H9 (cell line): ENCODE measurements around the gene HAL. TPM values are rescaled to one million over a fixed set of nuclear protein-coding genes. Genes with fewer than 3 reads are reported as not detected.

Experiments used
- DNase-seq: peaks from one replicate; pipeline ENCODE4 v3.0.0-alpha.2; 2017
- H2AFZ ChIP-seq: one replicate; pipeline ENCODE4 v1.6.1; 2013; ENCODE audit warnings: mild to moderate bottlenecking, low read length, control low read depth, moderate library complexity
- H2AK5ac ChIP-seq: 2 replicates; pipeline ENCODE4 v1.6.1; 2013; ENCODE audit warnings: low read length, control low read depth, mixed read lengths; ENCODE audit not compliant: insufficient read length
- H2BK120ac ChIP-seq: one replicate; pipeline ENCODE4 v1.6.1; 2013; ENCODE audit warnings: low read depth, mild to moderate bottlenecking, low read length, control low read depth, inconsistent platforms; ENCODE audit not compliant: poor library complexity, severe bottlenecking
- H2BK12ac ChIP-seq: 2 replicates; pipeline ENCODE4 v1.6.1; 2013; ENCODE audit warnings: low read length, control low read depth, mixed read lengths, low read depth; ENCODE audit not compliant: insufficient read length
- H2BK15ac ChIP-seq: 2 replicates; pipeline ENCODE4 v1.6.1; 2013; ENCODE audit warnings: low read depth, low read length, control low read depth
- H2BK20ac ChIP-seq: one replicate; pipeline ENCODE4 v1.6.1; 2013; ENCODE audit warnings: low read depth, mild to moderate bottlenecking, low read length, control low read depth, inconsistent platforms; ENCODE audit not compliant: poor library complexity, severe bottlenecking
- H2BK5ac ChIP-seq: 2 replicates; pipeline ENCODE4 v1.6.1; 2013; ENCODE audit warnings: low read length, control low read depth, mixed read lengths; ENCODE audit not compliant: insufficient read length
- H3K14ac ChIP-seq: 2 replicates; pipeline ENCODE4 v1.6.1; 2013; ENCODE audit warnings: low read length, control low read depth; ENCODE audit not compliant: insufficient read depth
- H3K18ac ChIP-seq: 2 replicates; pipeline ENCODE4 v1.6.1; 2013; ENCODE audit warnings: low read depth, mild to moderate bottlenecking, mixed read lengths, low read length, control low read depth; ENCODE audit not compliant: insufficient read length
- H3K23ac ChIP-seq: 2 replicates; pipeline ENCODE4 v1.6.1; 2013; ENCODE audit warnings: low read length, control low read depth, mixed read lengths, low read depth; ENCODE audit not compliant: insufficient read length
- H3K23me2 ChIP-seq: 2 replicates; pipeline ENCODE4 v1.6.1; 2013; ENCODE audit warnings: low read depth, mild to moderate bottlenecking, mixed read lengths, low read length, control low read depth; ENCODE audit not compliant: insufficient read length, poor library complexity, severe bottlenecking
- H3K27ac ChIP-seq: 2 replicates; pipeline ENCODE4 v1.5.1; 2013; ENCODE audit warnings: low read length, control low read depth, mixed read lengths, low read depth; ENCODE audit not compliant: insufficient read length
- H3K27me3 ChIP-seq: 2 replicates; pipeline ENCODE4 v1.6.1; 2013; ENCODE audit warnings: low read length, control low read depth, inconsistent platforms; ENCODE audit not compliant: insufficient read depth
- H3K4ac ChIP-seq: 2 replicates; pipeline ENCODE4 v1.6.1; 2013; ENCODE audit warnings: low read depth, mild to moderate bottlenecking, control low read depth, inconsistent platforms, low read length, moderate library complexity
- H3K4me1 ChIP-seq: 2 replicates; pipeline ENCODE4 v1.6.1; 2013; ENCODE audit warnings: low read length, control low read depth, inconsistent platforms; ENCODE audit not compliant: insufficient read depth
- H3K4me2 ChIP-seq: 2 replicates; pipeline ENCODE4 v1.6.1; 2013; ENCODE audit warnings: low read length, control low read depth, mixed read lengths; ENCODE audit not compliant: insufficient read length, insufficient read depth
- H3K56ac ChIP-seq: 2 replicates; pipeline ENCODE4 v1.6.1; 2013; ENCODE audit warnings: low read depth, mild to moderate bottlenecking, mixed read lengths, low read length, control low read depth; ENCODE audit not compliant: insufficient read length
- H3K79me1 ChIP-seq: 2 replicates; pipeline ENCODE4 v1.6.1; 2013; ENCODE audit warnings: low read depth, mild to moderate bottlenecking, moderate library complexity, low read length, control low read depth, inconsistent platforms; ENCODE audit not compliant: insufficient read depth, poor library complexity, severe bottlenecking
- H3K79me2 ChIP-seq: 2 replicates; pipeline ENCODE4 v1.6.1; 2013; ENCODE audit warnings: low read length, control low read depth, inconsistent platforms; ENCODE audit not compliant: insufficient read depth
- H3K9ac ChIP-seq: 2 replicates; pipeline ENCODE4 v1.6.1; 2013; ENCODE audit warnings: low read length, control low read depth, mixed read lengths; ENCODE audit not compliant: insufficient read length; ENCODE audit errors: extremely low read depth
- H3K9me3 ChIP-seq: one replicate; pipeline ENCODE4 v1.6.1; 2013; ENCODE audit warnings: low read depth, low read length, inconsistent platforms; ENCODE audit not compliant: control insufficient read depth
- H3T11ph ChIP-seq: one replicate; pipeline ENCODE4 v1.6.1; 2013; ENCODE audit warnings: mild to moderate bottlenecking, low read length, control low read depth, inconsistent platforms
- H4K20me1 ChIP-seq: one replicate; pipeline ENCODE4 v1.6.1; 2013; ENCODE audit not compliant: control insufficient read depth, insufficient read length, insufficient read depth
- H4K5ac ChIP-seq: 2 replicates; pipeline ENCODE4 v1.6.1; 2013; ENCODE audit warnings: low read depth, mild to moderate bottlenecking, mixed read lengths, low read length, control low read depth; ENCODE audit not compliant: insufficient read length
- H4K8ac ChIP-seq: replicated peaks from 2 replicates; pipeline ENCODE4 v1.6.1; 2013; ENCODE audit warnings: low read length, control low read depth, mixed read lengths, low read depth; ENCODE audit not compliant: insufficient read length
- H4K91ac ChIP-seq: 2 replicates; pipeline ENCODE4 v1.6.1; 2013; ENCODE audit warnings: low read depth, mild to moderate bottlenecking, moderate library complexity, mixed read lengths, low read length, control low read depth; ENCODE audit not compliant: insufficient read length
- H3K27ac Mint-ChIP-seq, 3 experiments: 2 replicates in 2 of 3; 3 replicates in 1 of 3; pipeline ENCODE4 v1.8.0; 2020 to 2021; ENCODE audit warnings: mixed read lengths in 3 of 3, mild to moderate bottlenecking in 1 of 3, moderate library complexity in 1 of 3
- H3K27me3 Mint-ChIP-seq: 2 replicates; pipeline ENCODE4 v1.8.0; 2021; ENCODE audit warnings: low read depth, mild to moderate bottlenecking, moderate library complexity, mixed read lengths
- H3K36me3 Mint-ChIP-seq, 3 experiments: 2 replicates in 2 of 3; 3 replicates in 1 of 3; pipeline ENCODE4 v1.8.0; 2020 to 2021; ENCODE audit warnings: low read depth in 3 of 3, mixed read lengths in 3 of 3; ENCODE audit not compliant: insufficient read depth in 1 of 3
- H3K4me1 Mint-ChIP-seq, 2 experiments: 2 replicates each; pipeline ENCODE4 v1.8.0; 2020; ENCODE audit warnings: mixed read lengths in 2 of 2
- H3K4me3 Mint-ChIP-seq, 2 experiments: 2 replicates in 1 of 2; 3 replicates in 1 of 2; pipeline ENCODE4 v1.8.0; 2020 to 2021; ENCODE audit warnings: mild to moderate bottlenecking in 2 of 2, mixed read lengths in 2 of 2, moderate library complexity in 1 of 2
- H3K9me3 Mint-ChIP-seq, 2 experiments: 2 replicates in 1 of 2; 3 replicates in 1 of 2; pipeline ENCODE4 v1.8.0; 2020; ENCODE audit warnings: mild to moderate bottlenecking in 2 of 2, mixed read lengths in 2 of 2, moderate library complexity in 1 of 2
- WGBS: extraction: QIAGEN DNeasy Blood & Tissue Kit; methylation state at CpG from one replicate; pipeline ENCODE4 v1.1.7; 2013; ENCODE audit warnings: missing lambda C conversion rate, low lambda C conversion rate, mixed read lengths; ENCODE audit not compliant: insufficient read length; ENCODE audit errors: extremely low coverage; 5-methylcytosine and 5-hydroxymethylcytosine counted together
- total RNA-seq: library from RNA; stranded (reverse); gene quantifications from 2 replicates; pipeline ENCODE4 v1.2.1, GENCODE V29; 2021
- TF ChIP-seq, protein P1 (sequence below): fragments of 200-600 bp; sonication (generic); conservative IDR thresholded peaks from 3 replicates; pipeline ENCODE4 v1.8.0; 2021; ENCODE audit warnings: antibody characterized with exemption, mild to moderate bottlenecking

HAL gene
- total RNA-seq, 1 experiment from 2014 or later: 0.35 TPM

DNA sequence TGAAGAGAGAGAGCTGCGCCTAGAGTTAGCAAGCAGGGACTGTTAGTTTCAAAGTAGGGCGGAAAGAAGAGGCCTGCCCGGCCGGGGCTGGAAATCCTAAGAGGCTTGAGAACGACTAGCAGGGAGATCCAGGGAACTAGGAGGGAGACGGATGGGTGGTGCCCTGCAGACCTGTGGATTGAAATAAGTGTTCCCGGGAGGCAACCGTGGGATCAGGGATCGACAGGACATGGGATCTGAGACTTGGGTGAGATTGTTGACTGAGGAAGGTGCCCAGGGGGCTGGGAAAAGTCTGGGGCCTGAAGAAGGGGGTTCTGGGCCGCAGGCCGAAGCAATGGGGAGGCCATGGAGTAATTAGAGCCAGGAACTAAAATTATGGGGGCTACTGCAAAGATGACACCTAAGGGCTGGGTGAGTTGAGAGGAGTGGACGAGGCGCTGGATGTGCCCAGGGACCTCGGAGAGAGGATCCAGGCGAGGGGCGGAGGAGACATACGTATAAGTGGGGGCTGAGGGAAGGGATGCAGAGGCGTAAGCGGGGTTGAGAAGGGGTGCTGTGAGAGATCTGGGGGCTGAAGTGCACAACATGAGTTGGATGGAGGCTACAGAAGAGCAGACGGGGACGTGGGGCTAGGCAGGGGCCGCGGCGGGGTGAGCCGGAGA is 38.6 kb upstream of the HAL start:
- H2BK15ac ChIP-seq: no peak overlapping the region
- no peak overlapping the region for H3K27ac Mint-ChIP-seq
- no peaks in the 10 kb centered on the region for H3K27me3 ChIP-seq
- H3K9me3 Mint-ChIP-seq: no peaks in the 10 kb centered on the region
- H3K14ac ChIP-seq: peak overlapping the region; percentile 66
- peaks cover 2% of the 10 kb centered on the region; the same call in 1 of the 2 replicates for H3K4me1 ChIP-seq
- no CpG with 5 or more reads among the region's 25 CpGs for WGBS
- H2AK5ac ChIP-seq: no peak overlapping the region
- no peak overlapping the region for H3K56ac ChIP-seq
- H2BK5ac ChIP-seq: no peak overlapping the region
- no peak overlapping the region for H4K91ac ChIP-seq
- TF ChIP-seq, protein P1, sequence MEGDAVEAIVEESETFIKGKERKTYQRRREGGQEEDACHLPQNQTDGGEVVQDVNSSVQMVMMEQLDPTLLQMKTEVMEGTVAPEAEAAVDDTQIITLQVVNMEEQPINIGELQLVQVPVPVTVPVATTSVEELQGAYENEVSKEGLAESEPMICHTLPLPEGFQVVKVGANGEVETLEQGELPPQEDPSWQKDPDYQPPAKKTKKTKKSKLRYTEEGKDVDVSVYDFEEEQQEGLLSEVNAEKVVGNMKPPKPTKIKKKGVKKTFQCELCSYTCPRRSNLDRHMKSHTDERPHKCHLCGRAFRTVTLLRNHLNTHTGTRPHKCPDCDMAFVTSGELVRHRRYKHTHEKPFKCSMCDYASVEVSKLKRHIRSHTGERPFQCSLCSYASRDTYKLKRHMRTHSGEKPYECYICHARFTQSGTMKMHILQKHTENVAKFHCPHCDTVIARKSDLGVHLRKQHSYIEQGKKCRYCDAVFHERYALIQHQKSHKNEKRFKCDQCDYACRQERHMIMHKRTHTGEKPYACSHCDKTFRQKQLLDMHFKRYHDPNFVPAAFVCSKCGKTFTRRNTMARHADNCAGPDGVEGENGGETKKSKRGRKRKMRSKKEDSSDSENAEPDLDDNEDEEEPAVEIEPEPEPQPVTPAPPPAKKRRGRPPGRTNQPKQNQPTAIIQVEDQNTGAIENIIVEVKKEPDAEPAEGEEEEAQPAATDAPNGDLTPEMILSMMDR: no peak
- H3K79me1 ChIP-seq: peaks cover 2% of the 10 kb centered on the region
- no peaks in the 10 kb centered on the region for H3K27me3 Mint-ChIP-seq
- H2BK12ac ChIP-seq: no peak overlapping the region
- peaks cover 6% of the 10 kb centered on the region; the same call in 1 of the 2 replicates for H3K79me2 ChIP-seq
- no peaks in the 10 kb centered on the region for H3K9me3 ChIP-seq
- no peak overlapping the region for H2AFZ ChIP-seq
- H3K18ac ChIP-seq: no peak overlapping the region
- no peak overlapping the region for H2BK20ac ChIP-seq
- no peak overlapping the region for H3K4ac ChIP-seq
- peak overlapping the region; percentile 59 for H3K9ac ChIP-seq
- no peak overlapping the region for H4K5ac ChIP-seq
- H3K4me3 Mint-ChIP-seq: no peak overlapping the region
- no peak overlapping the region for H4K8ac ChIP-seq
- DNase-seq: peak; percentile 43
- H3K4me1 Mint-ChIP-seq: peaks cover 6 to 7% of the 10 kb centered on the region in 2 experiments
- no peaks in the 10 kb centered on the region for H4K20me1 ChIP-seq
- peaks cover 6% of the 10 kb centered on the region for H3K23me2 ChIP-seq
- no peak overlapping the region for H2BK120ac ChIP-seq
- H3T11ph ChIP-seq: no peak overlapping the region
- H3K36me3 Mint-ChIP-seq: no peaks in the 10 kb centered on the region
- no peak overlapping the region for H3K23ac ChIP-seq
- H3K4me2 ChIP-seq: peak overlapping the region; percentile 86
- no peak overlapping the region for H3K27ac ChIP-seq
